HEK293T (cell line): ENCODE results near the gene TOM1L1.

Experiments used
- BHLHE40 ChIP-seq: fragments of 450-650 bp; IDR thresholded peaks from 2 replicates; pipeline ENCODE4 v1.6.1; 2016; ENCODE audit warnings: mild to moderate bottlenecking, moderate library complexity, borderline replicate concordance
- TF ChIP-seq, protein P1 (sequence below): fragments of 450-650 bp; IDR thresholded peaks from 2 replicates; pipeline ENCODE4 v1.6.1; 2016

DNA sequence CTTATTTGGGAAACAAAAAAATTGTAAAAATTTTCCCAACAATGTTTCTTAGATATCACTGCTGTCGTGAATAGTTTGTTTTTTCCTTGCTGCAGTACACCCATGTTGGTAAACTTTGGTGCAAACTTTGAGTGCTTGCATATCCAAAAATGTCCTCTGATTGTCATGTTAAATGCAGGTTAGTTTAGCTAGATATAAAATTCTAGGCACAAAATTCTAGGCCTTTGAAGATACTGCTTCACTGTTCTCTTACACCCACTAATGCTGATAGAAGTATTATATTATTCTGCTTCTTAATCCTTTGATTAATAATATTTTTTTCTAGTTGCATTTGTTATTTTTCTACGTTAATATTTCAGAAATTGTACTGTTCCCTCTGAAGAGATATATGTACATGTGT is 16.1 kb downstream of the TOM1L1 start:
- no peak for TF ChIP-seq BHLHE40
- TF ChIP-seq, protein P1, sequence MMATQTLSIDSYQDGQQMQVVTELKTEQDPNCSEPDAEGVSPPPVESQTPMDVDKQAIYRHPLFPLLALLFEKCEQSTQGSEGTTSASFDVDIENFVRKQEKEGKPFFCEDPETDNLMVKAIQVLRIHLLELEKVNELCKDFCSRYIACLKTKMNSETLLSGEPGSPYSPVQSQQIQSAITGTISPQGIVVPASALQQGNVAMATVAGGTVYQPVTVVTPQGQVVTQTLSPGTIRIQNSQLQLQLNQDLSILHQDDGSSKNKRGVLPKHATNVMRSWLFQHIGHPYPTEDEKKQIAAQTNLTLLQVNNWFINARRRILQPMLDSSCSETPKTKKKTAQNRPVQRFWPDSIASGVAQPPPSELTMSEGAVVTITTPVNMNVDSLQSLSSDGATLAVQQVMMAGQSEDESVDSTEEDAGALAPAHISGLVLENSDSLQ = no peak
